Measurements from ENCODE around the gene CTSD. TPM values are rescaled to one million over a fixed set of nuclear protein-coding genes. Genes with fewer than 3 reads are reported as not detected.
A peak's percentile ranks its signal among the peaks of the same experiment; 100 is the strongest.

Gene CTSD
- total RNA-seq, 1 donor from 2014 or later, result 949 TPM

DNA sequence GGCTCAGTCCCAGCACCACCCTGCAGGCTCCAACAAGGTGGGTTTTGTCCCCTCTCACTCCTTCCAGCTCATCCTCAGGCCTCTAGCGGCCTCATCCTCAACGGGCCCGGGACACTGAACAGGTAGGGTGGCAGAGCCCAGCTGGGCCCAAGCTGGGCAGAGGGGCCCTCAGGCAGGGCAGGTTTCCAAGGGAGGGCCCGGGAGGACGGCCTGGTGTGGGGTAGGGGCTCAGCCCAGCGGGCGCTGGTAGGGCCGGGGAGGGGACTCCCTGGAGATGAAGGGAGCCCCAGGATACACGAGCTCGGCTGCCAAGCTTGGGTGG is 10.9 kb downstream of the CTSD start:
- peak; percentile 75 for DNase-seq (ENCODE audit: low spot score)
- H3K4me1 Mint-ChIP-seq (ENCODE audit: low read depth), result peaks cover 70% of the 10 kb centered on the region
- no peaks in the 10 kb centered on the region for H3K27me3 Mint-ChIP-seq (ENCODE audit: low read depth)
- H3K4me3 Mint-ChIP-seq (ENCODE audit: unreplicated experiment), result no peak overlapping the region
- TF ChIP-seq CTCF (IDR thresholded peaks at IDR 0.05), result no peak
- H3K27ac Mint-ChIP-seq (ENCODE audit: unreplicated experiment), result peak overlapping the region; percentile 62
- H3K9me3 Mint-ChIP-seq (ENCODE audit: low read depth), result no peaks in the 10 kb centered on the region
- H3K36me3 Mint-ChIP-seq (ENCODE audit: low read depth), result peaks cover 14% of the 10 kb centered on the region

DNA sequence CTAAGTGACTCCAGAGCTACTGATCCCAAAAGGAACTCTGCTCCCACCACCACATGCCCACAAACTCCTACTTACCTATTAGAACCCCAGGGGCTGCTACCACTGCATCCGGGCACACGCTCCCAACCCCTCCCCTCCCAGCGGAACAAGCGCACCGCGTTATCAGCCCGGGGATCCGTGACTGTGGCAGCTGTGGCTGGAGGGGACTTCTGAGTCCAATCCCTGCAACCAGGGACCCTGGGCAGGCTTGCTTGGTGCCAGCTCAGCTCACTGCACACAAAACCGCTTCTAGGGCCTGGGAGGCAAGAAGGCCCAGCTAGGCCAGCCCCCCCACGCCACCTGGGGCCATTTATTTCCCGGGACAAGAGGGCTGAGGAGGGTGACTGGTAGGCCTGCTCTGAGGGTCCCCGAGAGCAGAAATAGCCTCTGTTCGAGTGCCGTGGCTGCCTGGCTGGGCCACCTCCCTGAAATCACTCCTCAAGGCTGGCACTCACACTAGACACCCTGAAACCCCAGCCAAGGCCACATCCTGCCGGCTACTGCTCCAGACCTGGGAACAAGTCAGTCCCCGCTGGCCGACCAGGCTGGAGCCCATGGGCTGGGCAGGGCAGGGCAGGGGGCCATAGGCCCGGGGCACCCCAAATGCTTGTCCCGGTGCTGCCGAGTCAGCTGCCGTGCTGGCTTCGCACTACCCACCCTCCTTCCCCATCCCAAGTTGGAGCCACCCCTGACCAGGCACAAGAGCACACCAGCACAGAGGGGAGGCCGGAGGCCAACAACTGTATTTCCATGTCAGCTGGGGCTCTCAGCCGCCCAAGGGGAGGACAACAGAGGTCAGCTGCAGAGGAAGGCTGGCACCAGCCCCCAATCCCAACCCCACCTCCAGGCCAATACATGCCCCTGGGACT is 11.5 kb downstream of the CTSD start:
- DNase-seq (ENCODE audit: low spot score), result peak; percentile 88
- Mint-ChIP-seq H3K4me1 (ENCODE audit: low read depth) (peaks cover 70% of the 10 kb centered on the region), H3K27ac (ENCODE audit: unreplicated experiment) (peak overlapping the region; percentile 65), H3K36me3 (ENCODE audit: low read depth) (peaks cover 16% of the 10 kb centered on the region), H3K9me3 (ENCODE audit: low read depth) (no peaks in the 10 kb centered on the region), H3K27me3 (ENCODE audit: low read depth) (no peaks in the 10 kb centered on the region), H3K4me3 (ENCODE audit: unreplicated experiment) (no peak overlapping the region)
- TF ChIP-seq CTCF (IDR thresholded peaks at IDR 0.05), result no peak

DNA sequence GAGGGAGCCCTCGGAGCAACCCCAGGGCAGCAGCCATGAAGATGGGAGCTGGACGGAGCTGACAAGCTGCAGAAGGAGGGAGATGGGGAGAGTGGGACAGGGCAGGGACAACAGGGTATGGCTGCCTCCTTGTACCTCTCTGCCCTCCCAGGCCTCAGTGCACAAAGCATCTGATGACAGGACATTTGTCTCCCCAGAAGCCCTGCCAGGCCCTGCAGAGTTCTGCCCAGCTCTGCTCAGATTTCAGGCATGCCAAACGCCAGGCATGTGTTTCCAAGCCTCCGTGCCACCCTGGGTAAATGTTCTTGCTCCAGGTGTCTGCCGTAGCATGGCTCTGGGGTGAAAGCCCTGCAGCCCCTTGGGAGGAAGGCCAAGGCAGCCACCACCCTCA is 12.2 kb downstream of the CTSD start:
- DNase-seq (ENCODE audit: low spot score), result peak; percentile 60
- peak overlapping the region; percentile 65 for H3K27ac Mint-ChIP-seq (ENCODE audit: unreplicated experiment)
- peaks cover 72% of the 10 kb centered on the region for H3K4me1 Mint-ChIP-seq (ENCODE audit: low read depth)
- peaks cover 19% of the 10 kb centered on the region for H3K36me3 Mint-ChIP-seq (ENCODE audit: low read depth)
- H3K4me3 Mint-ChIP-seq (ENCODE audit: unreplicated experiment), result no peak overlapping the region
- no peaks in the 10 kb centered on the region for H3K9me3 Mint-ChIP-seq (ENCODE audit: low read depth)
- TF ChIP-seq CTCF (IDR thresholded peaks at IDR 0.05), result no peak
- H3K27me3 Mint-ChIP-seq (ENCODE audit: low read depth), result no peaks in the 10 kb centered on the region

DNA sequence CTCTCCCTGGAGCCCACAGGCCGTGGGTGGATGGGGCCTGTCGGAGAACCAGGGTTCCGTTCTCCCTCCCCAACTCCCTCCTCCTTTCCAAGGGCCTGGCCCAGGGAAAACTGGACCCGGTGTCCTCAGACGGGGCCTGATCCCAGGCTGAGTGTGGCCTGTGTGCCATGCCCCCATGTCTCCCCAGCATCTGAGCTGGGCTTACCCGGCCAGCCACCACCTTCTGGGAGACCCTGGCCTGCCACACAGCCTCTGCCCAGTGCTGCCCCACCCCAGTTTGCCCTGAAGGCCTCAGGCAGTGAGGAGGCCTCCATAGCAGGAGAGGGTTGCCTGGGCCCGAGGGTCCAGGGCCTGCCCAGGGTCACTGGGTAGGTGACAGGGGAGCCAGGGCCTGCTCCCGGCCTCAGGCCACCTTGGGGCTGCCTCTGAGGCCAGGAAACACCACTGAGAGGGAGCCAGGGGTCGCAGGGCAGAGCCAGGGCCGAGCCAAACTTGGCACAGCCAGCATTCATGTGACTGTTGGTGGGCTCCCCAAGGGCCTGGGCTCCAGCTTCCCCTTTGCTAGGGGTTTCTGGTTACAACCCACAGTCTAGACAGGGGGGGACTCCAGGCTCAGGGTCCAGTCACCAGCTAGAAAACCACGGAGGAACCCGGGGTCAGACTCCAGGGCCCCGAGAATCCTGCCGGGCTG is 12.7 kb downstream of the CTSD start:
- no peak for TF ChIP-seq CTCF (IDR thresholded peaks at IDR 0.05)
- peak; percentile 90 for DNase-seq (ENCODE audit: low spot score)
- H3K4me1 Mint-ChIP-seq (ENCODE audit: low read depth), result peaks cover 73% of the 10 kb centered on the region
- H3K36me3 Mint-ChIP-seq (ENCODE audit: low read depth), result peaks cover 24% of the 10 kb centered on the region
- H3K27me3 Mint-ChIP-seq (ENCODE audit: low read depth), result no peaks in the 10 kb centered on the region
- peak overlapping the region; percentile 99 for H3K27ac Mint-ChIP-seq (ENCODE audit: unreplicated experiment)
- H3K9me3 Mint-ChIP-seq (ENCODE audit: low read depth), result no peaks in the 10 kb centered on the region
- peak overlapping the region; percentile 92 for H3K4me3 Mint-ChIP-seq (ENCODE audit: unreplicated experiment)

- Mint-ChIP-seq H3K9me3 (ENCODE audit: low read depth) (no peaks in the 10 kb centered on the region), H3K27me3 (ENCODE audit: low read depth) (no peaks in the 10 kb centered on the region), H3K4me3 (ENCODE audit: unreplicated experiment) (peak within 1 kb of the TSS; percentile 92), H3K4me1 (ENCODE audit: low read depth) (peaks cover 73% of the 10 kb centered on the region), H3K27ac (ENCODE audit: unreplicated experiment) (peak within 1 kb of the TSS; percentile 99), H3K36me3 (ENCODE audit: low read depth) (peaks cover 24% of the 10 kb centered on the region)
- peak; percentile 85 for DNase-seq (ENCODE audit: low spot score)
- TF ChIP-seq CTCF (IDR thresholded peaks at IDR 0.05), result no peak
Observed at GRCh38 chr11:1750481-1750839, 13.3 kb downstream of the CTSD start, which contains the start of gene IFITM10. IFITM10 (minus strand) TSS chr11:1750595; CDS start chr11:1750442, 153 bp downstream.
